ENCODE data around the gene COL6A6.

Gene COL6A6, protein sequence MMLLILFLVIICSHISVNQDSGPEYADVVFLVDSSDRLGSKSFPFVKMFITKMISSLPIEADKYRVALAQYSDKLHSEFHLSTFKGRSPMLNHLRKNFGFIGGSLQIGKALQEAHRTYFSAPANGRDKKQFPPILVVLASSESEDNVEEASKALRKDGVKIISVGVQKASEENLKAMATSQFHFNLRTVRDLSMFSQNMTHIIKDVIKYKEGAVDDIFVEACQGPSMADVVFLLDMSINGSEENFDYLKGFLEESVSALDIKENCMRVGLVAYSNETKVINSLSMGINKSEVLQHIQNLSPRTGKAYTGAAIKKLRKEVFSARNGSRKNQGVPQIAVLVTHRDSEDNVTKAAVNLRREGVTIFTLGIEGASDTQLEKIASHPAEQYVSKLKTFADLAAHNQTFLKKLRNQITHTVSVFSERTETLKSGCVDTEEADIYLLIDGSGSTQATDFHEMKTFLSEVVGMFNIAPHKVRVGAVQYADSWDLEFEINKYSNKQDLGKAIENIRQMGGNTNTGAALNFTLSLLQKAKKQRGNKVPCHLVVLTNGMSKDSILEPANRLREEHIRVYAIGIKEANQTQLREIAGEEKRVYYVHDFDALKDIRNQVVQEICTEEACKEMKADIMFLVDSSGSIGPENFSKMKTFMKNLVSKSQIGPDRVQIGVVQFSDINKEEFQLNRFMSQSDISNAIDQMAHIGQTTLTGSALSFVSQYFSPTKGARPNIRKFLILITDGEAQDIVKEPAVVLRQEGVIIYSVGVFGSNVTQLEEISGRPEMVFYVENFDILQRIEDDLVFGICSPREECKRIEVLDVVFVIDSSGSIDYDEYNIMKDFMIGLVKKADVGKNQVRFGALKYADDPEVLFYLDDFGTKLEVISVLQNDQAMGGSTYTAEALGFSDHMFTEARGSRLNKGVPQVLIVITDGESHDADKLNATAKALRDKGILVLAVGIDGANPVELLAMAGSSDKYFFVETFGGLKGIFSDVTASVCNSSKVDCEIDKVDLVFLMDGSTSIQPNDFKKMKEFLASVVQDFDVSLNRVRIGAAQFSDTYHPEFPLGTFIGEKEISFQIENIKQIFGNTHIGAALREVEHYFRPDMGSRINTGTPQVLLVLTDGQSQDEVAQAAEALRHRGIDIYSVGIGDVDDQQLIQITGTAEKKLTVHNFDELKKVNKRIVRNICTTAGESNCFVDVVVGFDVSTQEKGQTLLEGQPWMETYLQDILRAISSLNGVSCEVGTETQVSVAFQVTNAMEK (N-terminal part only)
- 0 to 0.35 (median 0) reads per million in 3 donors for total RNA-seq

DNA sequence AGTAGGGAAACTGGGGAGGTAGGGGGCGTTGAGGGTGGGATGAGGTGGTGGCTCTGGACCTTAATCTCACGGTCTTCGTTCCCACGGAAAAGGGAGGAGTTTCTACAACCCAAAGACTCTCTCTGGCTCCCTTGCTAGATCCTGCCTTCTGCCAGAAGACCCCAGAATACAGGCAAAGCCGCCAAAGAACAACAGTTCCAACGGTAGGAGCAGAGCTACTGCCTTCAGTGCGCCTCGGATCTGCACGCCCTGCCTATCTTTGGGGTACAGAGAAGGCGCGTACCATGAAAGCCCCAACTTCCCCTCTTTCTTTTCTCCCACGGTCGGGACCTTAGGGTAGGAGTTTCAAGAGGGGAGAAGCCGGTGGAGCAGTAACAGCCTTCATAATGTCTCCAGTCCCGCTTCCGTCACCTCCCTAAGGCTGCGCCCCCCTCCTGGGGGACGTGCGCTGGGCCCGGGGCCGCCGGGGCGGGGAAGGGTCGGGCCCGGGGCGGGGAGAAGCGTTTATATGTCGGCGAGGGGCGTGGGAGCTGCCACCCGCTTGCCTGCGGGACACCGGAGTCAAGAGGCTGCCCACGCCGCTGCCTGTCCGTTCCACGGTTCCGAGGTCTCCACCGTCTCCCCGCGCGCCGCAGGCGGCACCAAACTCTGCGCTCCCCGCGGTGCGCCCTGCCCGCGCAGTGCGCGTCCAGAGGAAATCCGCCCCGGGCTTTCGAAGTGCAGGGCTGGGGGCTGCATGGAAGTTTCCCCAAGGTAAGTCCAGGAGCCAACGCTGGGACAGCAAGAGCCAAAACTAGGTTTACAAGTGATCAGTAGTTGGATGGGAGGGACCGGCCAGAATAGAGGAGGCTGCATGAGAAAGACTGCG, at the start of gene COL6A6:
TSS of gene COL6A6 (plus strand) at position 533 of the 868 bp plus-strand sequence. CDS start 43,188 bp downstream, outside the sequence.
- no peaks in the 10 kb centered on the region for H3K36me3 ChIP-seq (ENCODE audit: control insufficient read depth, insufficient read depth, low read length)
- no peak for DNase-seq
- no peaks in the 10 kb centered on the region for H3K9me3 ChIP-seq (ENCODE audit: control insufficient read depth, low read length)
- H3K4me1 ChIP-seq (ENCODE audit: control insufficient read depth, insufficient read depth, low read length, poor library complexity, severe bottlenecking), result no peaks in the 10 kb centered on the region
- peaks cover 8% of the 10 kb centered on the region for H3K27me3 ChIP-seq (replicated peaks; ENCODE audit: control insufficient read depth, insufficient read depth, low read length, poor library complexity, severe bottlenecking)
- H3K4me3 ChIP-seq (ENCODE audit: insufficient read depth, low read depth, low read length, poor library complexity, severe bottlenecking), result no peak within 1 kb of the TSS
- H3K27ac ChIP-seq (ENCODE audit: insufficient read depth, low read length, poor library complexity, severe bottlenecking), result no peak within 1 kb of the TSS

GRCh38 chr3:130468311-130468710, 48.7 kb upstream of the COL6A6 start:
- DNase-seq, result no peak
- Histone ChIP-seq H3K36me3 (ENCODE audit: control insufficient read depth, insufficient read depth, low read length) (no peaks in the 10 kb centered on the region), H3K9me3 (ENCODE audit: control insufficient read depth, low read length) (no peaks in the 10 kb centered on the region), H3K4me3 (ENCODE audit: insufficient read depth, low read depth, low read length, poor library complexity, severe bottlenecking) (no peak overlapping the region), H3K4me1 (ENCODE audit: control insufficient read depth, insufficient read depth, low read length, poor library complexity, severe bottlenecking) (no peaks in the 10 kb centered on the region), H3K27me3 (replicated peaks; ENCODE audit: control insufficient read depth, insufficient read depth, low read length, poor library complexity, severe bottlenecking) (no peaks in the 10 kb centered on the region), H3K27ac (ENCODE audit: insufficient read depth, low read length, poor library complexity, severe bottlenecking) (no peak overlapping the region)

DNA sequence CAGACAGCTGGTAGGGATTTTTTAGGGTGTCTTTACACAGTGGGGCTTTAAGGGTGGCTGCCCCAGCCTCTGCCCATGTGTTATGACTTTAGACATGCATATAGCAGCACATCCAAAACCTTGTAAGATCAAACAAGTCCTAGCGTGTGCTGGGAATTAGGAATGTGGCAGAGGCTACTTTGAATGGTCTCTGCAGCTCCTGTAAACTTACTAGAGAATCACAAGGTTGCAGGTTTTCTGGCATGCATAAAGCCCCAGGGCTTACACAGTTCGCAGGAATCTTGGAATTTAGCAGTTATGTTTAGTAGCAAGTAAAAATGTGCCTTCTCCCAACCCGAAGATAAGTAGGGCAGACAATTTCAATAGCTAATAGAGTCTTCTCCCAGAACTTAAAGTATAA, 46.9 kb upstream of the COL6A6 start:
- Histone ChIP-seq H3K36me3 (ENCODE audit: control insufficient read depth, insufficient read depth, low read length) (no peaks in the 10 kb centered on the region), H3K27ac (ENCODE audit: insufficient read depth, low read length, poor library complexity, severe bottlenecking) (no peak overlapping the region), H3K27me3 (replicated peaks; ENCODE audit: control insufficient read depth, insufficient read depth, low read length, poor library complexity, severe bottlenecking) (no peaks in the 10 kb centered on the region), H3K4me1 (ENCODE audit: control insufficient read depth, insufficient read depth, low read length, poor library complexity, severe bottlenecking) (no peaks in the 10 kb centered on the region), H3K4me3 (ENCODE audit: insufficient read depth, low read depth, low read length, poor library complexity, severe bottlenecking) (no peak overlapping the region), H3K9me3 (ENCODE audit: control insufficient read depth, low read length) (no peaks in the 10 kb centered on the region)
- DNase-seq, result no peak

DNA sequence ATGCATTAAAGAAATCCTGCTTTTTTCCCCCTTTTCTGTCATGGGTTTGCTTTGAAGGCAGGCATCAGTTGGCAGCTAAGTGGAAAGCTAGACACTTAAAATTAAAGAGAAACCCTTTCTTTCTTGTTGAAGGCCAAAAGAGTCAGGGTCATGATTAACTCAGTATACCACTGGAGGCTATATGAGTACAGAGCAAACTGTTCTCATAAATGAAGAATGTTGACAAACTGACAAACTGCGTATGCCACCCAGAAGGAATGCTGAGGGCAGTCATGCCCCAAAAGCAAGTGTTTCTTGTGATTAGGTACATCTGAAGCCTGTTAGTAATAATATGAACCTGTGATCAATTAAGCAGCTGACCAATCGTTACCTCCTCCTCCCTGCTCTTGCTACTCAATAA, 43.6 kb upstream of the COL6A6 start:
- no peak overlapping the region for H3K4me3 ChIP-seq (ENCODE audit: insufficient read depth, low read depth, low read length, poor library complexity, severe bottlenecking)
- no peaks in the 10 kb centered on the region for H3K4me1 ChIP-seq (ENCODE audit: control insufficient read depth, insufficient read depth, low read length, poor library complexity, severe bottlenecking)
- no peak for DNase-seq
- H3K27ac ChIP-seq (ENCODE audit: insufficient read depth, low read length, poor library complexity, severe bottlenecking), result no peak overlapping the region
- H3K9me3 ChIP-seq (ENCODE audit: control insufficient read depth, low read length), result no peaks in the 10 kb centered on the region
- no peaks in the 10 kb centered on the region for H3K27me3 ChIP-seq (replicated peaks; ENCODE audit: control insufficient read depth, insufficient read depth, low read length, poor library complexity, severe bottlenecking)
- H3K36me3 ChIP-seq (ENCODE audit: control insufficient read depth, insufficient read depth, low read length), result no peaks in the 10 kb centered on the region

DNA sequence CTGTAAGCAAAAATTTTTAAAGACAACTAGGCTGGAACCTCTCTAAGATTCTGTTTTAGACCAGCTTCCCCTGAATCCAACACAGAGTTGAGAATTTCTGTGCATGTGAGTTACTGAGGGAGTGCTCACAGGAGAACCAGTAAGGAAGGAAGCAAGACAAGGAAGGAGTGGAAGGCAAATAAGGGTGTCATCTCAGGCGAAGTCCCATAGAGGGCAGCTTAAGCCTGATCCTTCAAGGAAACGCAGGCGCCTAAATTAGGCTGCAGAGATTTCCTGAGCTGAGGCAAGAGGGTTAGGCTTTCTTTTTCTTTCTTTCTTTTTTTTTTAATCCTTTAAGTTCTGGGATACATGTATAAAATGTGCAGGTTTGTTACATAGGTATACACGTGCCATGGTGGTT, 36.2 kb upstream of the COL6A6 start:
- Histone ChIP-seq H3K27ac (ENCODE audit: insufficient read depth, low read length, poor library complexity, severe bottlenecking) (no peak overlapping the region), H3K9me3 (ENCODE audit: control insufficient read depth, low read length) (no peaks in the 10 kb centered on the region), H3K36me3 (ENCODE audit: control insufficient read depth, insufficient read depth, low read length) (no peaks in the 10 kb centered on the region), H3K27me3 (replicated peaks; ENCODE audit: control insufficient read depth, insufficient read depth, low read length, poor library complexity, severe bottlenecking) (no peaks in the 10 kb centered on the region), H3K4me3 (ENCODE audit: insufficient read depth, low read depth, low read length, poor library complexity, severe bottlenecking) (no peak overlapping the region), H3K4me1 (ENCODE audit: control insufficient read depth, insufficient read depth, low read length, poor library complexity, severe bottlenecking) (no peaks in the 10 kb centered on the region)
- no peak for DNase-seq

DNA sequence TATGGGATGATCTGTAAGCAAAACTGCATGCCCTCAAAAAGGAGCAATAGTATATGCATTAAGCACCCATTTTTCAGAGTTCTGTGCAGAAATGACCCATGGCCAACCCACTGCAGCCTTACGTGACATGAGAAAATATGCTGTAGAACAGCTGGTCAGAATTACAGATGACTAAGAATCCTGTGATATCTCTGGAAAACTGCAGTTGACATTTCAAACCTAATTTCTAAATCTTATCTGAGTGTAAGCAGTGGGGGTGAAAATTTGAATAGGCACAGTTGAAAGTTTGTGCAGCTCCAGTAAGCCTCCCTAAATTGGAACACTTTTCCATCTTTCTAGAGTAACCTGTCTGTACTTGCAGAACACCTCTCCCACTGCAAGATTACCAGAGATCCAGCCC, 28.7 kb upstream of the COL6A6 start:
- H3K4me1 ChIP-seq (ENCODE audit: control insufficient read depth, insufficient read depth, low read length, poor library complexity, severe bottlenecking), result no peaks in the 10 kb centered on the region
- no peak for DNase-seq
- H3K27me3 ChIP-seq (replicated peaks; ENCODE audit: control insufficient read depth, insufficient read depth, low read length, poor library complexity, severe bottlenecking), result no peaks in the 10 kb centered on the region
- no peak overlapping the region for H3K4me3 ChIP-seq (ENCODE audit: insufficient read depth, low read depth, low read length, poor library complexity, severe bottlenecking)
- H3K27ac ChIP-seq (ENCODE audit: insufficient read depth, low read length, poor library complexity, severe bottlenecking), result no peak overlapping the region
- no peaks in the 10 kb centered on the region for H3K9me3 ChIP-seq (ENCODE audit: control insufficient read depth, low read length)
- H3K36me3 ChIP-seq (ENCODE audit: control insufficient read depth, insufficient read depth, low read length), result no peaks in the 10 kb centered on the region

DNA sequence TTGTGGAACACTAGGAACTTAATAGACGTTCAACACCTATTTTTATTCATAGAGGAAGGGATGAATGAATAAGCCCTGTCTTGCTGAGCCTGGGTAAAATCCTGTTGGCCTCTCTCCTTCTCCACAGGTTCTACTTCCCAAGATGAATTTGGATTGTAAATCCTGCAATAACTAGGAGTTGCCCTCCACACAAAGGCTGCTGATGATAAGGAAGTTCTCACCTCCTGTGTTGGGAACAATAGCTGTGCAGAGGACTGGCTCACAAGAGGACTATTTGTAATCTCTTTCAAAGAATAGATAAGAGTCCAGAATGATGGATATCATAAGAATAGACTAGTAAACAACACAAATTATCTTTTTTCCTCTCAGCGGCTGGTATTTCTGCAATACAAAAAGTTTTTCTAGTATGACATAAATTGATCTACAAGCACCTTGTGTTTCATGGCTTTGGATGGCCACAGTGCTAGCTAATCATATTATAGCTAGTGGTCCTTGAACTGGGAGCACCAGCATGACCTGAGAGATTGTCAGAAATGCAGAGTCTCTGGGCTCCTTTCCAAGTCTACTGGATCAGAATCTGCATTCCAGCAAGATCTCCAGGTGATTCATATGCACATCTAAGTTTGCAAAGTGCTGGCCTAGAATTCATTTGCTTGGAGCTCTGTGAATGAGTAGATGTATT, 28.1 kb upstream of the COL6A6 start:
- Histone ChIP-seq H3K27ac (ENCODE audit: insufficient read depth, low read length, poor library complexity, severe bottlenecking) (no peak overlapping the region), H3K4me3 (ENCODE audit: insufficient read depth, low read depth, low read length, poor library complexity, severe bottlenecking) (no peak overlapping the region), H3K36me3 (ENCODE audit: control insufficient read depth, insufficient read depth, low read length) (no peaks in the 10 kb centered on the region)

GRCh38 chr3:130490241-130490640, 26.7 kb upstream of the COL6A6 start:
- no peaks in the 10 kb centered on the region for H3K9me3 ChIP-seq (ENCODE audit: control insufficient read depth, low read length)
- no peak overlapping the region for H3K4me3 ChIP-seq (ENCODE audit: insufficient read depth, low read depth, low read length, poor library complexity, severe bottlenecking)
- H3K4me1 ChIP-seq (ENCODE audit: control insufficient read depth, insufficient read depth, low read length, poor library complexity, severe bottlenecking), result no peaks in the 10 kb centered on the region
- H3K36me3 ChIP-seq (ENCODE audit: control insufficient read depth, insufficient read depth, low read length), result no peaks in the 10 kb centered on the region
- no peak overlapping the region for H3K27ac ChIP-seq (ENCODE audit: insufficient read depth, low read length, poor library complexity, severe bottlenecking)
- H3K27me3 ChIP-seq (replicated peaks; ENCODE audit: control insufficient read depth, insufficient read depth, low read length, poor library complexity, severe bottlenecking), result no peaks in the 10 kb centered on the region
- DNase-seq, result no peak

More for the DNA sequence above, 28.1 kb upstream of the COL6A6 start:
- Histone ChIP-seq H3K9me3 (ENCODE audit: control insufficient read depth, low read length) (no peaks in the 10 kb centered on the region), H3K27me3 (replicated peaks; ENCODE audit: control insufficient read depth, insufficient read depth, low read length, poor library complexity, severe bottlenecking) (no peaks in the 10 kb centered on the region), H3K4me1 (ENCODE audit: control insufficient read depth, insufficient read depth, low read length, poor library complexity, severe bottlenecking) (no peaks in the 10 kb centered on the region)
- no peak for DNase-seq

DNA sequence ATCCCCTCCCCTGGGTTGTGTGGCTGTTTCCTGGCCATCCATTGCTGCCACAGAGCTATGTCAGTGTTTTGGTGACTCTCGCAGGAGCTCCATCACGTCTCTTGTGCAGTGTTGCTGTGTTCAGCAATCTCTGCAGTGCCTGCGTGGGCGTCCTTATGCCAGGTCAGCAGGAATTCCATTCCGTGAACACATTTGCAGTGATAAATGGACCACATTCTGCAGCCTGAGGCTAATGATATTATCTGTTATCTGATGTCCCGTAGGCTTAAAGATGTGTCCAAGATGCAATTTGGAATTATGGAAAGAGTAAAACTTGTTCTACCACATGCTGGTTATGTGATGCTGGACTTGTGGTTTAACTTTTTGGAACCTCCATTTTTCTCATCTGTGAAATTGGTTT, 25.5 kb upstream of the COL6A6 start:
- Histone ChIP-seq H3K27ac (ENCODE audit: insufficient read depth, low read length, poor library complexity, severe bottlenecking) (no peak overlapping the region), H3K4me1 (ENCODE audit: control insufficient read depth, insufficient read depth, low read length, poor library complexity, severe bottlenecking) (no peaks in the 10 kb centered on the region)

More for the DNA sequence above, 25.5 kb upstream of the COL6A6 start:
- no peak for DNase-seq
- Histone ChIP-seq H3K36me3 (ENCODE audit: control insufficient read depth, insufficient read depth, low read length) (no peaks in the 10 kb centered on the region), H3K4me3 (ENCODE audit: insufficient read depth, low read depth, low read length, poor library complexity, severe bottlenecking) (no peak overlapping the region), H3K27me3 (replicated peaks; ENCODE audit: control insufficient read depth, insufficient read depth, low read length, poor library complexity, severe bottlenecking) (no peaks in the 10 kb centered on the region), H3K9me3 (ENCODE audit: control insufficient read depth, low read length) (no peaks in the 10 kb centered on the region)

Measured in effector memory CD4-positive, alpha-beta T cell (primary cell).